Ecto neural progenitor cell (in vitro differentiated cells): Measurements from ENCODE around the gene SLC2A2.
A peak's percentile ranks its signal among the peaks of the same experiment; 100 is the strongest.

ENCODE experiments used
- DNase-seq: peaks from one replicate; pipeline ENCODE4 v3.0.0-alpha.2; 2018; ENCODE audit warnings: low spot score

Gene SLC2A2

DNA sequence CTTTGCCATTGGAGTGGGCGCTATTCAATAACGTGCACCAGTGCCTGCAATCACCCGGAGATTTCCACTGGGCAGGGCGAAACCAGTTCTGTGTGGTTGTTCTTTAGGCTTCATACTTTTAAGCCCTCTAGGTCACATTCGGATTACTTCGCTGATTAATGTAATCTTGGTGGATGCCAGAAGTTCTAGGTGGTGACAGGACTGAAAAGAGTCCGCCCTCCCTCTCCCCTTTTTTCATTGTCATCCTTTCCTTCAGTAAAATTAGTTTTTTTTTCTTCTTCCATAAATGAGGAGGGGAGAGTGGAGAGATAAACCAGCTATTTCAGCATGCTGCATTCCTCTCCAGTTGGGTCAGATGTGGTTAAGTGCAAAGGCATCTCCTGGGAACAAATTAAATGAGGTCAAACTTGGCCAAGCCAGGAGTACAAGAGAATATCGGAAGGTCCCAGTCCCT lies 2.3 kb upstream of the SLC2A2 start:
- no peak for DNase-seq

GRCh38 chr3:171028025-171028778 lies 1.7 kb upstream of the SLC2A2 start:
- peak; percentile 58 for DNase-seq

DNA sequence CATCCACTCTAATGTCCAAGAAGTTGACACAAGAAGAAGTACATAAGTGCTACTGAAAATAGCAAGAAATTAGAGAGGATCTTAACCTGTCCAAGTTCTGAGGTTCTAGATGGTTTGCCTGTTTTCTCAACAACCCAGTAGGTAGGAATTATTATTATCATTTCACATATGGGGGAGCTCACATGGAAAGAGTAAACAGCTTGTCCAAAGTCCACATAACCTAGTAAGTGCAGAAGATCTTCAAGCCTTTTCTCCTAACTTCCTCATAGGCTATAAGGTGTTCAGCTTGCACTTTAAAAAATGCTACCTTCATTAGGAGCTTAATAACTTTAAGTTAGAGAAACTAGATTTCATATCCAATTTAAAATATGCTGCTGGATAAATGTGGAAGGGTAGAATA lies 3.0 kb downstream of the SLC2A2 start:
- DNase-seq = no peak

DNA sequence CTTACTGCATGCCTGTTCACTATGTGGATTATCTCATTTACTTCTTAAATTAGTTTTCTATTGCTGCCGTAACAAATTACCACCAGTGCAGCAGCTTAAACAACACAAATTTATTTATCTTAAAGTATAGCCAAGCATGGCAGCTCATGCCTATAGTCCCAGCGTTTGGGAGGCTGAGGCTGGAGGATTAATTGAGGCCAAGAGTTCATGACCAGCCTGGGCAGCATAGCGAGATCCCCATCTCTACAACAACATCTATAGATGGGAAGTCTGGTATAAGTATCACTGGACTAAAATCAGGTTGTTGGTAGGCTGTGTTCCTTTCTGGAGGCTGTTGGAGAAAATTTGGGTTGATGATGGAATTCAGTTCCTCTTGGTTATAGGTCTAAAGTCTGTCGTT lies 5.1 kb downstream of the SLC2A2 start:
- DNase-seq = no peak

DNA sequence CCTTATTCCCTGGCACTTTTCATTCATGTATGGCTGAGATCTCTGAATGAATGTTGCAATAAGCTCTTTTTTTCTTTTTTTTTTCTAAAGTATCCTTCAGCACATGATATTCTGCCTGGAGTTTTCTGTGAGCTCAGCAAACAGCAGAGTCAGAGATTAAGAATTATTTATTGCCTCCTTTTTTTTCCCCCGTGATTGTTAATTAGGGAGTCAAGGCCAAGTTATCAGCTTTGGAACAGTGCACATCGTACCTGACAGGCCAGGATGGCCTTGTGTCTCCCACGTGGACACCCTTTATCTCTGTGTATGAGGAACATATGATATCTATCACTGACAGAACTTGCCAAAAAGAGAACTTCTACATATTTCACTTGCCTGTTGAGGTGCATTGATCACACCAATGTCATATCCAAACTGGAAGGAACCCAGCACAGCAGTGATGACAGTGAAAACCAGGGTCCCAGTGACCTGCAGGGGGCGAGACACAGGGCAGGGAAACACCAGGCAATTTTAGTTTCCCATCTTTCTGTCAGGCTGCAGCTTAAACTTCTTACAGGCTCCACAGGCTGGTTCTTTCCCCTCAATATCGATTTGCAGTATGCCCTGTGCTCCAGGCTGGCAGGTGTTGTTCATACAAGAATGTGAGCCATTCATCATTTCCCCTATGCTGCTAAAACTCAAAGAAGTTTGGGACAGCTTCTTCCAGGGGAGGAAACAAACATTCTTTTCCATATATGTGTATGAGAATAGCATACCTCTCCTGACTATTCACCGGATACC lies 8.2 kb downstream of the SLC2A2 start:
- no peak for DNase-seq

GRCh38 chr3:171013822-171014748 lies 12.4 kb downstream of the SLC2A2 start:
- DNase-seq = no peak

DNA sequence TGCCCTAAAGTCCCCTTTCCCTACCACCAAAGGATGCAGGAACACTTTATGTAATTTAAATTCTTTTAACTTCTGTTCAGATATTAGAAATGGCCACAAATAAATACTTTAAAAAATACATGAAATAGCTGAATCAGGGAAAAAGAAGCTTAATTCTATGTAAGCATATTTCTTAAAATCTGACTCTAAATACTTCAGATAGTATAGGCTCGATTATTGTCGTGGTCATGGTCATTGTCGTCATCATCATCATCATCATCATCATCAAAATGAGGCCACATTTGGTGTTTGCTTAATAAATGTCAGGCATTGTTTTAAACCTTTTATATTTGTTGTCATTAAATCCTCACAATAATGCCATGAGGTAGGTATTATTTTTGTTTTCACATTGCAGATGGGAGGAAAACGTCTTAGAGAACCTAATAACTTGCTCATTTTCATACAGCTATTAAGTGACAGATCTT lies 14.6 kb downstream of the SLC2A2 start:
- DNase-seq = no peak

GRCh38 chr3:171011109-171011872 lies 15.2 kb downstream of the SLC2A2 start:
- no peak for DNase-seq

- no peak for DNase-seq
Observed at GRCh38 chr3:171007316-171007715, 19.2 kb downstream of the SLC2A2 start.

- no peak for DNase-seq
Observed at GRCh38 chr3:171005648-171006047, 20.9 kb downstream of the SLC2A2 start.

DNA sequence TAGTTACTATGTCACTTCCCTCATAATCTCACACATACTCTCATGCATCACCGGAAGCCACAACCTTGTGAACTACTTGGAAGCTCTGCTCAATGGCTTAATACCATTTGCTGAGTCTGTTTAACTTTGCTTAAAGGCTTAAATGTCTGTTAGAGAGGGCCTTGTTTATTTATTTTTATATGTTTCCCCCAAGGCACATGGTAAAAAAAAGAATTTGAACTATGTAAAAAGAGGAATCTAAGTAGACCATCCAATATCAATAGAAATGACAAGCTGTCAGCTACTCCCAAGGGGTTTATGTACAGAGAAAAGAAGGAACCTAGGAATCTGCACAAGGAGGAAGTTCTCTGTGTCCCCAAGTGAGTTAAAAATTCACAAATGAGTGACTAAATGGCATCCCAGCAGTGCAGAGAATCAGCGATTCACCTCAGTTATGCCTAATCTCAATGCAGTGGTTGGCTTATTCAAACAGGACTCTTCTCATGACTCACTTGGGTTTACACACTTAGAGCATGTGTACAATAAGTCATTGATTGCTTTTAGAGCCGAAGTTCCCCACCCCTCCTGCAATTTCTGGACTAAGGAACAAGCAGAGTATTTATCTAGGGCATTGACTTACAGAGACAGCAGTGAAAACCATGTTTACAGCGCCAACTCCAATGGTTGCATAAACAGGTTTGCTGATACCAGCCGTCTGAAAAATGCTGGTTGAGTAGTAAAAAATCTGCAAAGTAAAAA lies 24.4 kb downstream of the SLC2A2 start:
- DNase-seq = no peak

DNA sequence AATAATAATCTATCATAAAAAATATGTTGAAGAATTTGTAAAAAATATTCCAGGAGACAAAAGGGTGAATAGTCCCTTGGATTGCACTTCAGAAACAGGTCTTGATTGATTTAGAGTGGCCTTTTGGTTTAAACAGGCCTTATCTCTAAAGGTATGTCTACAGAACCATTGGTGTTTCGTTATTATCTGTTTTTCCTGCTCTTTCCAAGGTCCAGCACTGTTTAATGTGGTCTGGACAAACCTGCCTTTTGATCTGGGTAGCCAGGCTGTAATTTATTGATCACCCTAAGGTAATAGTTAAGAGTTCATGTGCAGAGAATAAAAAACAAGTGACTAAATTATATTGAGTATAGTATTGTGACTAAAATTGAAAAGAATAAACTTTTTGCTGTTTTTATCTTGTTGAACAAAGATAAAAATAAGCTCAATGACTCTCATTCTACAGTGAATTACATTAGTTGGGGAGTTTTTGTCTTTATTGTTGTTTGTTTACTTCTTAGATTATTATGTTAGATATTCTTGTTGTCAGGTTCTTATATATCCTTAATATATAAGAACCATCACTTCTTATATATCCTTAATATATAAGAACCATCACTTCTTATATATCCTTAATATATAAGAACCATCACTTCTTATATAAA lies 25.1 kb downstream of the SLC2A2 start:
- no peak for DNase-seq

DNA sequence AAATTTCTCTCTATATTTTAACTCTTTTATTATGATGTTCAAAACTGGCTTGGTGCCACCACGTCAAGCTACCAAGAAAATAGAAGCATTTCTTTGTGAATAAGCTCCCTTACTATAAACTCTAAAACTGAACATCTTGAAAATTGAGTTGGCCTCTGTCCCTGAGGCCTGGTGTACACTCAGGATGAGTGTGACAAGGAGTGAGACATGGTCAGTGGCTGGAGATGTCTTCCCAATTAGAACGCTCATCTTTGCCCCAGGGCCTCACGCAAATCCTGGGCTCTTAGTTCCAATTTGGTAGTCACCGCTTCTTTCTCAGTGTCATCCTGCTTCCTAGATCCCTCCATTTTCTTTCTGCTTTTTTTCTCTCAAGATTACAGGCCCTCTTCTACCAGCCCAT lies 26.2 kb downstream of the SLC2A2 start:
- DNase-seq = no peak

GRCh38 chr3:170999737-171000242 lies 26.7 kb downstream of the SLC2A2 start:
- DNase-seq = no peak

- DNase-seq = no peak
Observed at GRCh38 chr3:170997961-170998913, 28.3 kb downstream of the SLC2A2 start.

GRCh38 chr3:170992854-170993253 lies 33.7 kb downstream of the SLC2A2 start:
- no peak for DNase-seq

- DNase-seq = no peak
Observed at GRCh38 chr3:170991664-170992063, 34.9 kb downstream of the SLC2A2 start.

DNA sequence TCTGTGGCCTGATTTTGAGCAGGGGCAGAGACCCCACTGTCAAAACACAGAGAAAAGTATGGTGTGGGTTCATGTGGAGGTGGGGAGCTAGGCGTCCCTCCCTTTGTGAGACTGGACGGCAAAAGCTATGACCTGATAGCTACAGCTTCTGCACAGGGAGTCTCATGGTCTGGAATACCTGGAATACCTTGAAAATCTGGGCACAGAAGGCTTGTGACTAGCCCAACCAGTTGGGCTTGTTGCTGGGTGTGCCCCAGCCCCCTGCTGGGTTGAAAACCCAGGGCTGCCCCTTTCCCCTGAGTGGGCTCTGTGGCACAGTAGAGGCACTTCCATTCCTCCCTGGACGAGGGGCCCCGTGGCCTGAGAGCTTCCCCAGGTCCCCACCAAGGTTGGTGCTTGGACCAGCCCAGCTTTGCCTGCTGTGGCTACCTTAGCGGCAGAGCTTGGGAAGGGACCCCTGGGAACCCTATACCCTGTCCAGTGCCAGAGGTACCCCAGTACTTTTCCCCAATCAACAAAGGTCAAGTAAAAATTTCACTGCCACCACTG lies 37.3 kb downstream of the SLC2A2 start:
- no peak for DNase-seq

DNA sequence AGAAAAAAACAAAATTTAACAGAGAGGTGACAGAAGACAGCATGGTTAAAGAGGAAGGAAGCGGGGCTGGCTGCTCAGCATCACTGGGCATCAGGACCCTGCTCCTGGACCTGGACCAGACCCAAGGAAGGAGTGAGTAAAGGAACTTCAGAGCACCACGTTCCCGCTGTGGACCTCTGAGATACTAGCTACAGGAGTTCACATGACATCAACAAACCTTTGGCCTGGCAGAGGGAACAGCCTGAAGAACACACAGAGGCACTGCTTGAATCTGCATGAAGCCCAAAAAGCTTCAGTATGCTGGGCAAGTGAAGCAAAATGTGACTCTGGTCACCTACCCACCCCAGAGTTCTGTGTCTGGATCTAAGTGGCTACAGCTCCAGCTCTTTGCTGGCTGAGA lies 38.1 kb downstream of the SLC2A2 start:
- DNase-seq = no peak
